ENCODE measurements around the gene EPB41L5.

GRCh38 chr2:120026890-120027289 lies 14.0 kb downstream of the EPB41L5 start:
- TF ChIP-seq GATA2 (IDR thresholded peaks at IDR 0.05; ENCODE audit: low read depth, low read length) (no peak), GATA3 (IDR thresholded peaks at IDR 0.05; ENCODE audit: low read depth, low read length) (no peak)

Measured in SH-SY5Y (cell line).